WTC11 (cell line): ENCODE measurements around the gene CAPN9.

Experiments used
- CTCF ChIP-seq: fragments of 200-600 bp; IDR thresholded peaks from 2 replicates; pipeline ENCODE4 v1.8.0; 2022; ENCODE audit warnings: antibody characterized with exemption
- E2F4 ChIP-seq: sonication (generic); formaldehyde crosslinking; IDR thresholded peaks from 2 replicates; pipeline ENCODE4 v1.8.1; 2022; ENCODE audit warnings: low read depth, mild to moderate bottlenecking, moderate library complexity, missing genetic modification reagents, borderline replicate concordance
- ESRRA ChIP-seq: sonication (generic); formaldehyde crosslinking; IDR thresholded peaks from 2 replicates; pipeline ENCODE4 v1.8.1; 2022; ENCODE audit warnings: mild to moderate bottlenecking, missing genetic modification reagents, borderline replicate concordance
- FOXP4 ChIP-seq: sonication (generic); formaldehyde crosslinking; IDR thresholded peaks from 2 replicates; pipeline ENCODE4 v1.8.0; 2022; ENCODE audit warnings: mild to moderate bottlenecking, missing genetic modification reagents
- JAZF1 ChIP-seq: fragments of 250-450 bp; sonication (Bioruptor Pico); IDR thresholded peaks from 2 replicates; pipeline ENCODE4 v1.9.0; 2021; ENCODE audit warnings: moderate library complexity, mild to moderate bottlenecking, inconsistent platforms
- MAX ChIP-seq: sonication (generic); formaldehyde crosslinking; IDR thresholded peaks from 2 replicates; pipeline ENCODE4 v1.8.0; 2022; ENCODE audit warnings: mild to moderate bottlenecking, missing genetic modification reagents
- TEAD4 ChIP-seq: sonication (generic); formaldehyde crosslinking; IDR thresholded peaks from 2 replicates; pipeline ENCODE4 v1.8.0; 2022; ENCODE audit warnings: mild to moderate bottlenecking, missing genetic modification reagents
- USF2 ChIP-seq: sonication (generic); formaldehyde crosslinking; IDR thresholded peaks from 2 replicates; pipeline ENCODE4 v1.8.1; 2023; ENCODE audit warnings: mild to moderate bottlenecking, missing genetic modification reagents, moderate library complexity

- no peak for TF ChIP-seq CTCF
- TF ChIP-seq MAX (CRISPR knock-in tag) = no peak
- TF ChIP-seq TEAD4 = no peak
- TF ChIP-seq FOXP4 (CRISPR knock-in tag) = no peak
- no peak for TF ChIP-seq JAZF1
- TF ChIP-seq USF2 (CRISPR knock-in tag) = no peak
- no peak for TF ChIP-seq E2F4
- no peak for TF ChIP-seq ESRRA (CRISPR knock-in tag)
These were observed 16.9 kb downstream of the CAPN9 start for GRCh38 chr1:230763927-230764591.
